SK-N-MC (cell line): ENCODE measurements around the gene B3GALNT2.
"Not testable (repeated sequence)": the region's sequence is repeated elsewhere in the genome, so short reads cannot be mapped to it uniquely, and the experiment has no call there.

Experiments
- DNase-seq: peaks from one replicate; pipeline ENCODE4 v3.0.0-alpha.2; 2011; ENCODE audit warnings: low read depth, low spot score
- H3K27ac ChIP-seq: fragments of 200-600 bp; sonication (generic); 2 replicates; pipeline ENCODE4 v1.5.1; 2016; ENCODE audit warnings: mixed run types
- H3K36me3 ChIP-seq: fragments of 200-600 bp; sonication (generic); 2 replicates; pipeline ENCODE4 v1.6.1; 2017; ENCODE audit warnings: antibody characterized with exemption, low read length, mixed read lengths; ENCODE audit not compliant: insufficient read depth
- H3K4me3 ChIP-seq: fragments of 200-600 bp; sonication (generic); 2 replicates; pipeline ENCODE4 v1.5.1; 2016
- H3K9ac ChIP-seq: fragments of 200-600 bp; sonication (generic); 2 replicates; pipeline ENCODE4 v1.8.0; 2017; ENCODE audit warnings: mixed run types, mixed read lengths; ENCODE audit not compliant: insufficient read length
- H3K9me3 ChIP-seq: fragments of 200-600 bp; sonication (generic); 2 replicates; pipeline ENCODE4 v1.6.1; 2017; ENCODE audit warnings: low read depth, mild to moderate bottlenecking, antibody characterized with exemption, low read length, moderate library complexity, mixed read lengths
- EZH2 ChIP-seq: fragments of 200-600 bp; sonication (generic); IDR thresholded peaks from one replicate; pipeline ENCODE4 v1.6.1; 2017; ENCODE audit warnings: antibody characterized with exemption
- FOXP2 ChIP-seq: optimal IDR thresholded peaks from 2 replicates; pipeline ENCODE3; 2011; ENCODE audit warnings: mild to moderate bottlenecking, moderate library complexity; ENCODE audit not compliant: insufficient read depth; ENCODE audit errors: extremely low read length, control extremely low read depth
- POLR2AphosphoS5 ChIP-seq: IDR thresholded peaks from 2 replicates; pipeline ENCODE4 v1.6.1; 2012; ENCODE audit warnings: mild to moderate bottlenecking, low read depth, low read length, borderline replicate concordance

The B3GALNT2 gene

DNA sequence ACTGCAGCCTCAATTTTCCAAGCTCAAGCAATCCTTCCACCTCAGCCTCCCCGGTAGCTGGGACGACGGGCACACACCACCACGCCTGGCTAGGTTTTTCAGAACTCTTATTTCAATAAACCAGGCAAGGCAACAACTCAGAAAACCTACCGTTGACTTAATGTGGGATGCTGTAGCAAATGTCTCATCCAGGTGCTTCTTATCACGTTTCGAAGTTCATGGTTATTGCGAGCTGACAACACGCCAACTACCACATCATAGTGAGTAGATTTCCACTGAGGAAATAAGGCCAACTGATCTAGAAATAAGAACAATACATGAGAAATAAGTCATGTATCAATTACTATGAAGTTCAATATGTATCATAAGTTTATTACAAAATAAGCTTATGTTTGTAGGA lies 9.7 kb downstream of the B3GALNT2 start:
- Histone ChIP-seq H3K36me3 (peaks cover 44% of the 10 kb centered on the region), H3K9me3 (no peaks in the 10 kb centered on the region), H3K27ac (no peak overlapping the region), H3K4me3 (no peak overlapping the region), H3K9ac (no peak overlapping the region)
- DNase-seq = no peak
- TF ChIP-seq POLR2AphosphoS5 = no peak
- no peak for TF ChIP-seq EZH2
- TF ChIP-seq FOXP2 = no peak

GRCh38 chr1:235491644-235492043 lies 12.6 kb downstream of the B3GALNT2 start:
- Histone ChIP-seq H3K36me3 (peaks cover 54% of the 10 kb centered on the region), H3K27ac (no peak overlapping the region), H3K9ac (no peak overlapping the region), H3K4me3 (no peak overlapping the region), H3K9me3 (no peaks in the 10 kb centered on the region)
- no peak for TF ChIP-seq POLR2AphosphoS5
- TF ChIP-seq FOXP2 = no peak
- no peak for TF ChIP-seq EZH2
- DNase-seq = no peak

- no peaks in the 10 kb centered on the region; the same call in 1 of the 2 replicates for H3K9me3 ChIP-seq
- no peak for TF ChIP-seq EZH2
- no peak for TF ChIP-seq POLR2AphosphoS5
- H3K27ac ChIP-seq = no peak overlapping the region
- no peak overlapping the region for H3K4me3 ChIP-seq
- no peak for DNase-seq
- H3K36me3 ChIP-seq = peaks cover 44% of the 10 kb centered on the region
- H3K9ac ChIP-seq = no peak overlapping the region
Measured at GRCh38 chr1:235486321-235486720, 17.9 kb downstream of the B3GALNT2 start.

- peaks cover 43% of the 10 kb centered on the region for H3K36me3 ChIP-seq
Measured at GRCh38 chr1:235485558-235485957, 18.7 kb downstream of the B3GALNT2 start.

DNA sequence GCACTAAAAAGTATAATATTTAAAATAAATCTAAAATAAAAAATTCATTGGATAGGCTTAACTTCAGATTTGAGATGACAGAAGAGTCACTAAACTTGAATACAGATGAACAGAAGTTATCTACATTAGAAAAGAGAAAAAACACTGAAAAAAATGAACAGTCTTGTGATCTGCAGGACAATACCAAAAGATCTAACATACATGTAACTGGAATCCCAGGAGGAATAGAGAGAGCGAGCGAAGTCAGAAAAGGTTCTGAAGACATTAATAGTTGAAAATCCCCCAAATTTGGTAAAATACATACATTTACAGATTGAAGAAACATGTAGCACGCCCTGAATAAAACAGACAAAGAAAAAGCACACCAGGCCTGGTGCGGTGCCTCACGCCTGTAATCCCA lies 21.2 kb downstream of the B3GALNT2 start:
- H3K36me3 ChIP-seq = peaks cover 59% of the 10 kb centered on the region
- no peak for DNase-seq
- TF ChIP-seq POLR2AphosphoS5 (no peak), EZH2 (no peak), FOXP2 (no peak)

More at GRCh38 chr1:235485558-235485957, 18.7 kb downstream of the B3GALNT2 start:
- TF ChIP-seq FOXP2 (no peak), EZH2 (no peak), POLR2AphosphoS5 (no peak)
- H3K4me3 ChIP-seq = no peak overlapping the region
- no peak overlapping the region for H3K27ac ChIP-seq
- DNase-seq = no peak
- H3K9ac ChIP-seq = no peak overlapping the region
- no peaks in the 10 kb centered on the region; the same call in 1 of the 2 replicates for H3K9me3 ChIP-seq

DNA sequence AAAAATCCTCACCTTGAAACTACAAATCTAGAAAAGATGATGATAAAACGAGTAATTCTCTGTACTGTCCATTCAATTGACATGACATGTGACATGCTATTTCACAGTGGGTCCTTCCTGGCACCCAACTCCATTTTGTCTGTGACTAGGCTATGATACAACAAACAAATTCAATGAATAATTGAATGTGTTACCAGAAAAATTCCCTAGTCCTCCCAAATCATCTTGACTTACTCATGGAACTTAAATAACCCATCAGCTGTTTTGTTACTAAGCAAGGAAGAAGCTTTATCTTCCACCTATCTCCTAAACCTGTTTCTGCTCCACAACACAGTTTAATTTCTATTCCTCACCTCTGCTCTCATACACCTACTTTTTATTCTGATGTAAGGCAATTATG lies 30.4 kb downstream of the B3GALNT2 start:
- no peak for TF ChIP-seq FOXP2
- TF ChIP-seq POLR2AphosphoS5 = no peak
- TF ChIP-seq EZH2 = no peak
- Histone ChIP-seq H3K9me3 (no peaks in the 10 kb centered on the region), H3K27ac (no peak overlapping the region), H3K9ac (no peak overlapping the region), H3K36me3 (peaks cover 10% of the 10 kb centered on the region), H3K4me3 (no peak overlapping the region)
- no peak for DNase-seq

More for the DNA sequence above, 21.2 kb downstream of the B3GALNT2 start:
- Histone ChIP-seq H3K9ac (no peak overlapping the region), H3K9me3 (no peaks in the 10 kb centered on the region; the same call in 1 of the 2 replicates), H3K27ac (no peak overlapping the region), H3K4me3 (no peak overlapping the region)

DNA sequence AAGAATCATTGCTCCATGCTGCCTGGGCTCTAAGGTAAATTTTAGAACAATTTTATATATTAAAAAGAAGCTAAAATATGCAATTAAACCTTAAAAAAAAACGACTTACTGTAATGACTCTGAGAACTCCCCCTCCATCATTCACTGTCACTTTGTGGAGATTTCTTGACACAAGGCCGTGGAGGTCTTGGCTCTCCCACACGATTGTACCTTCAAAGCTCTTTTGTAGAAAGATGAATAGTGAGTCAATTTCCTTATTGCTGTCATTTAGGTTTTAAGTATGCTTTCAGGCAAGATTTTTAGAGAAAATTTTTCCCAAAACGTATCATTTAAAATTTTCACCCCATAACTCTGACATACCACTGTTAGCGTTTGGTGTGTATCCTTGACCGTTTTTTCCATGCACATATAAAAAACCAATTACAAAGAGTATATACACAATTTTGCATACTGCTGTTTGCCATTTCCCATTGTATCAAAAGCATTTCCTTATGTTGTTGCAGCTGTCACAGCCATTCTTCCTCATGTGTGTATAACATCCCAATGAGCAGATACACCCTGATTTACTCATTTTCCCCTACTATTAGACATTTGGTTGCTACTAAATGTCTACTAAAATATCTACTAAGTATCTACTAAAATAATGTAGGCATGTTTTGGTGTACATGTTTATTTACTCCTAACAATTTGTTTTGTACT lies 33.4 kb downstream of the B3GALNT2 start:
- Histone ChIP-seq H3K36me3 (no peaks in the 10 kb centered on the region), H3K27ac (no peak overlapping the region), H3K4me3 (no peak overlapping the region), H3K9me3 (no peaks in the 10 kb centered on the region), H3K9ac (no peak overlapping the region)
- TF ChIP-seq POLR2AphosphoS5 = no peak
- DNase-seq = no peak

GRCh38 chr1:235469897-235470296 lies 34.4 kb downstream of the B3GALNT2 start:
- H3K27ac ChIP-seq = not testable (repeated sequence)

GRCh38 chr1:235468970-235469369 lies 35.3 kb downstream of the B3GALNT2 start:
- Histone ChIP-seq H3K27ac (no peak overlapping the region), H3K9ac (no peak overlapping the region), H3K36me3 (peaks cover 18% of the 10 kb centered on the region), H3K9me3 (no peaks in the 10 kb centered on the region), H3K4me3 (no peak overlapping the region)
- DNase-seq = no peak
- TF ChIP-seq POLR2AphosphoS5 = no peak
- TF ChIP-seq EZH2 = no peak
- no peak for TF ChIP-seq FOXP2

More at GRCh38 chr1:235469897-235470296, 34.4 kb downstream of the B3GALNT2 start:
- H3K36me3 ChIP-seq, H3K9me3 ChIP-seq, H3K4me3 ChIP-seq, H3K9ac ChIP-seq, DNase-seq: not testable (repeated sequence)
